SK-MEL-5 (cell line): ENCODE measurements around the gene ZNF761. TPM values are rescaled to one million over a fixed set of nuclear protein-coding genes. Genes with fewer than 3 reads are reported as not detected.
"Not testable (repeated sequence)": the region's sequence is repeated elsewhere in the genome, so short reads cannot be mapped to it uniquely, and the experiment has no call there.

Experiments used
- DNase-seq: peaks from one replicate; pipeline ENCODE4 v3.0.0-alpha.2; 2016; ENCODE audit warnings: low read depth, low spot score
- in situ Hi-C: cut with HindIII; loops from 2 replicates; pipeline ENCODE4 v1.10.0; 2016; ENCODE audit warnings: low sequenced_read_pairs, high pct_unique_total_duplicates, low pct_unique_long_range_greater_than_20kb
- polyA plus RNA-seq, 2 experiments: library from polyadenylated mRNA; depleted of rRNA; stranded (reverse); fragments of >200 nt; gene quantifications; 2 replicates each; pipeline ENCODE4 v1.2.3, GENCODE V29; 2015
- total RNA-seq: library from RNA; depleted of rRNA; stranded (reverse); fragments of >200 nt; shearing (Covaris generic); gene quantifications from 2 replicates; pipeline ENCODE4 v1.2.3, GENCODE V29; 2014; rRNA removed

ZNF761 gene
- total RNA-seq: 7.8 and 8.6 TPM in 2 replicates
- polyA plus RNA-seq (2015; cell fraction: cytosol; rRNA removed): 5.5 and 6.5 TPM in 2 replicates
- 21.7 and 24.7 TPM in 2 replicates for polyA plus RNA-seq (2015; cell fraction: nucleus; rRNA removed)

GRCh38 chr19:53431399-53432087 is at the start of gene ZNF761:
TSS of gene ZNF761 (plus strand) at chr19:53431984. CDS start at chr19:53447269, 15,285 bp downstream.
- in situ Hi-C loops: no loop called here
- DNase-seq: peak; percentile 85

GRCh38 chr19:53388168-53388567 is 43.6 kb upstream of the ZNF761 start:
- DNase-seq: no peak
- in situ Hi-C loops: no loop called here

DNA sequence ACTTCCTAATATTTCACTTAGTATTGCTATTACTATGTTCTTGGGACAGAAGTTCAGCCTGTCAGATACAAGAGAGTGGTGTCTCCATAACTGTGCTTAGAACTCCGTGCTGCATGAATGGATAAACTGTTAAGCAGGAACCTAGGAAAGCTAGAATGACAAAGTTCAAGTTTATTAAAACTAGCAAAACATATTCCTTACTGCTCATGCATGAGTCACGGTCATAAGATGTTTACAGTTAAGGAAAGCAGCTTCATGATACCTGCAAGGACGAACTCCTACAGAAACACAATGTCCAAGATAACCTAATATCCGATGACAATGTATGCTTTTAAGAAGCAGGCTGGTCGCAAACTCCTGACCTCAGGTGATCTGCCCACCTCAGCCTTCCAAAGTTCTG is 42.9 kb upstream of the ZNF761 start:
- in situ Hi-C loops: no loop called here
- DNase-seq: no peak

GRCh38 chr19:53389571-53389970 is 42.2 kb upstream of the ZNF761 start:
- no peak for DNase-seq
- in situ Hi-C loops: no loop called here

- in situ Hi-C loops: no loop called here
- no peak for DNase-seq
Measured at GRCh38 chr19:53389978-53390377, 41.8 kb upstream of the ZNF761 start.

- in situ Hi-C loops: no loop called here
- no peak for DNase-seq
Measured at GRCh38 chr19:53394522-53394973, 37.2 kb upstream of the ZNF761 start.

GRCh38 chr19:53394974-53395839 is 36.6 kb upstream of the ZNF761 start, which contains the start of gene ZNF765:
TSS of gene ZNF765 (plus strand) at chr19:53395149. CDS start at chr19:53398016, 2,867 bp downstream.
- in situ Hi-C loops: no loop called here
- DNase-seq: peak; percentile 85

DNA sequence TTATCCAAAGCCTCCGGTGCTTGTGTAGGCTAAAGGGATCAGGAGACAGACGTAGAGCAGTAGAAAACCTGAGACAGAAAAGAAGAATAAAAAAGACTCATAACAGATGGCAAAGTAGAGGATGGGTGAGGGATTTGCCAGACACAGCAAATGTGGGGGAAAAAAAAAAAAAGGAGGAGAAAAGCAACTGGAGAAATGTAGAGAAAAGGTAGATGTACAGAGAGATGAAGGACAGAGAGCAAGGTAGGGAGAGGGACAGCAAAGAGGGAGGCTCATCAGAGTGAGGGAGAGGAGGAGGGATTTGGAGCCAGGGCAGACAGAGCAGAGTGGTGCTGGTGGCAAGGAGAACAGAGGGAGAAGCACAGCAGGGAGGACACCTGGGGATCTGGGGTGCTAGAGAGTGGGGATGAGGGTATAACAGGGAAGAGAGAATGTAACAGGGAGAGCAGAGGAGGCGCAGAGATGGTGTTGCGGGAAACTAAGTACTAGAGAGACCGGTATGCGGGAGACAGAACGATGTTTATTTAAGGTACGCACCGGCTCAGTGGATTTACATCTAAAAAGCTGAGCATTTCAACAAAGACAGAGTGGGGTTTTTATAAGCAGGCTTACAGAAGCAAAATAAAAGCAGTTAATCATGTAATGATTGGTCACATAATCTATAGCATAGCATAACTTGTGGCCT is 35.8 kb upstream of the ZNF761 start:
- DNase-seq, in situ Hi-C loops: not testable (repeated sequence)

GRCh38 chr19:53396525-53396868 is 35.3 kb upstream of the ZNF761 start:
- DNase-seq: no peak
- in situ Hi-C loops: no loop called here

DNA sequence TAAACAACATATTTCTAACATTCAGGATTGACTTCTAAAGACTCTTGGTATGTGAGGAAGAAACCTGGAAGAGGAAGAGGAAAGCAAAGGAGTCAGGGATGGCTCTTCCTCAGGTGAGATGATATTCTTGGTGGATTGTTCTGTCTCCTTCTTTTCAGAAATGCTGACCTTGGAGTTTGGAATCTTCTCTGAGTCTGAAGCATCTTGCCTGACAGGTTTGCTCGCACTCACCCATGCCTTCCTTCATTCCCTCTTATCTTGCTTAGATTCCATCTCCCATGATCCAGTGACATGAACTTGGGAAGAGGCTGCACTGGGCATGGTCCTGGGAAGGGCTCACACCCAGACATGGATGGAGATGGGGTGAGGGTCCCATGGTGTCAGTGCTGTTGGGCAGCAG is 33.9 kb upstream of the ZNF761 start:
- DNase-seq, in situ Hi-C loops: not testable (repeated sequence)

- in situ Hi-C loops: no loop called here
- DNase-seq: no peak
Measured at GRCh38 chr19:53409505-53410204, 22.1 kb upstream of the ZNF761 start.

DNA sequence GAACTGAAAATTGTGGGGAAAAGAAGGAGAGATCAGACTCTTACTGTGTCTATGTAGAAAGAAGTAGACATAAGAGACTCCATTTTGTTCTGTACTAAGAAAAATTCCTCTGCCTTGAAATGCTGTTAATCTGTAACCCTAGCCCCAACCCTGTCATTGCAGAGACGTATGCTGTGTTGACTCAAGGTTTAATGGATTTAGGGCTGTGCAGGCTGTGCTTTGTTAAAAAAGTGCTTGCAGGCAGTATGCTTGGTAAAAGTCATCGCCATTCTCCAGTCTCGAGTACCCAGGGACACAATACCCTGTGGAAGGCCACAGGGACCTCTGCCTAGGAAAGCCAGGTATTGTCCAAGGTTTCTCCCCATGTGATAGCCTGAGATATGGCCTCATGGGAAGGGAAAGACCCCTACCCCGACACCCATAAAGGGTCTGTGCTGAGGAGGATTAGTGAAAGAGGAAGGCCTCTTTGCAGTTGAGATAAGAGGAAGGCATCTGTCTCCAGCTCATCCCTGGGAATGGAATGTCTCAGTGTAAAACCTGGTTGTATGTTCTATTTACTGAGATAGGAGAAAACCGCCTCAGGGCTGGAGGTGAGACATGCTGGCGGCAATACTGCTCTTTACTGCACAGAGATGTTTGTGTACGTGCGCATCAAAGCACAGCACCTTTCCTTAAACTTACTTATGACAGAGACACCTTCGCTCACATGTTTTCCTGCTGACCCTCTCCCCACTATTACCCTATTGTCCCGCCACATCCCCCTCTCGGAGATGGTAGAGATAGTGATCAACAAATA is 11.1 kb upstream of the ZNF761 start:
- DNase-seq: not testable (repeated sequence)

GRCh38 chr19:53422551-53422950 is 9.2 kb upstream of the ZNF761 start:
- DNase-seq: no peak
- in situ Hi-C loops: no loop called here

More for the DNA sequence above, 11.1 kb upstream of the ZNF761 start:
- in situ Hi-C loops: not testable (repeated sequence)

GRCh38 chr19:53423074-53423473 is 8.7 kb upstream of the ZNF761 start:
- in situ Hi-C loops: not testable (repeated sequence)

DNA sequence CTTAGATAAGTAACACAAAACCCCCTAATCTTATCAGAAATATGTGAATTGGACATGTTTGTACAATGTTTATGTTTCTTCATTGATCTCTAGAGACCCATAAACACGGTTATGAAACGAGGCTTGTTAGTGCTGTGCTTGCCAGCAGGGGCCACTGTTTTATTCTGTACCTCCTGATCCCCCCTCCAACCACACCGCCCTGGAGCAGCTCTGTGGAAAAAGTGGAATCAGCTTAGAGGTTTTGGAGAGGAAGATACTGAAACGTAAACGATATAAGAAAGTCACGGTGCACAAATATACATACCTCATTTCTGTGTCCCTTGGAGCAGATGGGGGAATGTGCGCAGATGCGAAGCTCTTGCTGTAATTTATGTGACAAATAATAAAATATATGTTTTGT is 8.1 kb upstream of the ZNF761 start:
- DNase-seq, in situ Hi-C loops: not testable (repeated sequence)

More at GRCh38 chr19:53423074-53423473, 8.7 kb upstream of the ZNF761 start:
- DNase-seq: not testable (repeated sequence)

- peak; percentile 71 for DNase-seq
- in situ Hi-C loops: no loop called here
Measured at GRCh38 chr19:53424968-53425597, 6.7 kb upstream of the ZNF761 start.
